ENCODE measurements around the gene ABCB6.

Gene ABCB6

GRCh38 chr2:219184121-219184520, 34.6 kb downstream of the ABCB6 start:
- no peak for DNase-seq (ENCODE audit: low spot score)

GRCh38 chr2:219183151-219183772, 35.5 kb downstream of the ABCB6 start:
- no peak for DNase-seq (ENCODE audit: low spot score)

GRCh38 chr2:219182331-219183150, 36.2 kb downstream of the ABCB6 start:
- DNase-seq (ENCODE audit: low spot score), result no peak

- DNase-seq (ENCODE audit: low spot score), result no peak
These were observed 37.2 kb downstream of the ABCB6 start for GRCh38 chr2:219181531-219181930.

GRCh38 chr2:219180961-219181360, 37.8 kb downstream of the ABCB6 start:
- DNase-seq (ENCODE audit: low spot score), result no peak

- no peak for DNase-seq (ENCODE audit: low spot score)
These were observed 38.9 kb downstream of the ABCB6 start for GRCh38 chr2:219179601-219180465.

- DNase-seq (ENCODE audit: low spot score), result peak; percentile 67
These were observed 40.2 kb downstream of the ABCB6 start for GRCh38 chr2:219178377-219179175.

- peak; percentile 100 for DNase-seq (ENCODE audit: low spot score)
These were observed 41.0 kb downstream of the ABCB6 start, which contains the start of gene RETREG2 for GRCh38 chr2:219177552-219178376. Gene RETREG2 (plus strand): TSS chr2:219178275. CDS start chr2:219178353, 78 bp downstream.

GRCh38 chr2:219176818-219177551, 41.8 kb downstream of the ABCB6 start, which contains the start of gene CNPPD1:
Gene CNPPD1 (minus strand): TSS chr2:219176925. CDS start chr2:219176828, 97 bp downstream.
- DNase-seq (ENCODE audit: low spot score), result peak; percentile 94

- DNase-seq (ENCODE audit: low spot score), result peak; percentile 66
These were observed 42.6 kb downstream of the ABCB6 start for GRCh38 chr2:219175928-219176817.

GRCh38 chr2:219175486-219175885, 43.3 kb downstream of the ABCB6 start:
- DNase-seq (ENCODE audit: low spot score), result no peak

GRCh38 chr2:219174801-219175200, 44.0 kb downstream of the ABCB6 start:
- DNase-seq (ENCODE audit: low spot score), result no peak

GRCh38 chr2:219174146-219174545, 44.6 kb downstream of the ABCB6 start:
- DNase-seq (ENCODE audit: low spot score), result no peak

- no peak for DNase-seq (ENCODE audit: low spot score)
These were observed 45.6 kb downstream of the ABCB6 start for GRCh38 chr2:219173176-219173575.

- no peak for DNase-seq (ENCODE audit: low spot score)
These were observed 46.3 kb downstream of the ABCB6 start for GRCh38 chr2:219172231-219173154.

GRCh38 chr2:219171231-219171651, 47.5 kb downstream of the ABCB6 start:
- peak; percentile 82 for DNase-seq (ENCODE audit: low spot score)

GRCh38 chr2:219169930-219170654, 48.7 kb downstream of the ABCB6 start, which contains the start of gene SLC23A3:
Gene SLC23A3 (minus strand): TSS chr2:219170029. CDS start chr2:219169984, 45 bp downstream.
- DNase-seq (ENCODE audit: low spot score), result no peak

Data from GM03348 (cell line).